ENCODE results near the gene EDN2. TPM values are rescaled to one million over a fixed set of nuclear protein-coding genes. Genes with fewer than 3 reads are reported as not detected.
A peak's percentile ranks its signal among the peaks of the same experiment; 100 is the strongest.

The EDN2 gene
- polyA plus RNA-seq, 3 donors: 1.9 to 3.1 (median 2.8) TPM

- no peak for DNase-seq
Measured at GRCh38 chr1:41500781-41501518, 16.5 kb upstream of the EDN2 start.

GRCh38 chr1:41500378-41500777 is 15.9 kb upstream of the EDN2 start:
- no peak for DNase-seq

DNA sequence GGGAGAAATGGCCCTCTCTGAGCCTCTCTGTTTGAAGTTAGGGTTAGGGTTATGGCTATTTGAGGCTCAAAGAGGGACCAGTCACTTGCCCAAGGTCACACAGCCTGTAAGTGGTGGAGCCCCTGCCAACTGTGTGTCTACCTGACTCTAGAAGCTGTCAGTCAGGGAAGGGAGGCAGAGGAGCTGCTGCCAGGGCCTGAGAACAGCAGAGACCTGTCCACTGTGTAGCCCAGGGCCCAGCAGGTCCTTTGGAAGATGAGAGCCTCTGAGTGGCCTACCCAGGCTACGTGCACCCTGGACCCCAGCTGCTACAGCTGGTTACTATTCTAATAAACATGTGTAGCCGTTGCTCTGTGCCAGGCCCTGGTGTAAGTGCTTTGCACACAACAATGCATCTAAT is 15.1 kb upstream of the EDN2 start:
- DNase-seq: no peak

- no peak for DNase-seq
Measured at GRCh38 chr1:41498804-41499203, 14.3 kb upstream of the EDN2 start.

DNA sequence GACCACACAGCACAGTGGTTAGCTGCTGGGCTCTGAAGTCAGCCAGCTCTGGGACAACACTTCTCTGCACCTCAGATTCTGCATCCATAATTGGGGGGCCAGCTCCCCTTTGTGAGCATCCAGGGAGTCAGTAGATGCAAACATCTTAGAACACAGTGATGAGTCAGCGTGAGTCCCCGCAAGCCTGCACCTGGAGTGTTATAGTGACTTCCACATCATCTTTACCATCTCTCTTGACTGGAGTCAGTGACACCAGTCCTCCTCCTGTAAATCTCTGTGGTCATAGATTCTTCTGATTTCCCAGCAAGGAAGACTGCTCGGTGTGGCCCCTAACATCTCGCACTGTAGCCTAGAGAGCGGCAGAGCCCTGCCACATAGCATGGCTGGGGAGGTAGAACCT is 13.9 kb upstream of the EDN2 start:
- no peak for DNase-seq

DNA sequence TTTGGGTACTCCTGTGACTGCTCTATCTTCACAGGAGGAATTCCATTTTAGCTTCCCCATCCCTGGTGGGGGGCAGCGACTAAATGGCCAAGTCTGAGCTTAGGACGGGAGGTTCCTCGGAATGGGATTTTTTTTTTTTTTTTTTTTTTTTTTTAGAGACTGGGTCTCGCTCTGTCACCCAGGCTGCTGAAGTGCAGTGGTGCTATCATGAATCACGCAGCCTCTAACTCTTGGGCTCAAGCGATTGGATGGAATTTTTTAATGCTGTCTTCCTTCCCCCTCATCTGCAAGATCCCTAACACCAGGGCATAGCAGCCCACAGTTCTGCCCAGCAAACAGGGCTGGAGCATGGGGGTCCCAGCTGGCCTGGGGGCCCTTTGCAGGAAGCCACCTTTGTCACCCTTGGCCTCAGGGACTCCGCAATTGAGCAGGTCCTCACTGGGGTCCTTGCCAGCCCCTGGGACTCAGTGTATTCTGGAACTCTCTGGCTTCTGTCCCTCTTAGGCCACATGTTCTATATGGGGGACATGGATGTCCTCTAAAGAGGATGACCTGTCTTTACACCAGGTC is 13.1 kb upstream of the EDN2 start:
- no peak for DNase-seq

DNA sequence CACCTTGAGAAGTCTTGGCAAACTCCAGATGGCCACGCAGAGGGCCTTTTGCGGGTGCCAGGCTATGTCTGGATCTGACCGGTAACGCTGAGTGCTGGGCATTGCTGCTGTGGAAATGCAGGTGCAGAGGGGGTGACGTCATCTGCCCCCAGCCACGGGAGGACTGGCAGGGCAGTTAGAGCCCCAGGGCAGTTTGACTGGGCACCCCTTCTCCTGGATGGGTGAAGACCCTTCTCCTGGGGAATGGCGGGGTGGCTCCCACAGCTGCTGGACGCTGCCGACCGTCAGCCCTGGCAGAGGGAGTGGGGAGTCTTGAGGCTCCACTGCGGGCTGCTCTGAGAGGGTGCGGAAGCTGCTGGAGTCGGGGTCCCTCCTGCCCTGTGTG is 12.6 kb upstream of the EDN2 start:
- DNase-seq: no peak

GRCh38 chr1:41496080-41497055 is 11.9 kb upstream of the EDN2 start:
- DNase-seq: peak; percentile 86

- DNase-seq: no peak
Measured at GRCh38 chr1:41495210-41495948, 10.9 kb upstream of the EDN2 start.

DNA sequence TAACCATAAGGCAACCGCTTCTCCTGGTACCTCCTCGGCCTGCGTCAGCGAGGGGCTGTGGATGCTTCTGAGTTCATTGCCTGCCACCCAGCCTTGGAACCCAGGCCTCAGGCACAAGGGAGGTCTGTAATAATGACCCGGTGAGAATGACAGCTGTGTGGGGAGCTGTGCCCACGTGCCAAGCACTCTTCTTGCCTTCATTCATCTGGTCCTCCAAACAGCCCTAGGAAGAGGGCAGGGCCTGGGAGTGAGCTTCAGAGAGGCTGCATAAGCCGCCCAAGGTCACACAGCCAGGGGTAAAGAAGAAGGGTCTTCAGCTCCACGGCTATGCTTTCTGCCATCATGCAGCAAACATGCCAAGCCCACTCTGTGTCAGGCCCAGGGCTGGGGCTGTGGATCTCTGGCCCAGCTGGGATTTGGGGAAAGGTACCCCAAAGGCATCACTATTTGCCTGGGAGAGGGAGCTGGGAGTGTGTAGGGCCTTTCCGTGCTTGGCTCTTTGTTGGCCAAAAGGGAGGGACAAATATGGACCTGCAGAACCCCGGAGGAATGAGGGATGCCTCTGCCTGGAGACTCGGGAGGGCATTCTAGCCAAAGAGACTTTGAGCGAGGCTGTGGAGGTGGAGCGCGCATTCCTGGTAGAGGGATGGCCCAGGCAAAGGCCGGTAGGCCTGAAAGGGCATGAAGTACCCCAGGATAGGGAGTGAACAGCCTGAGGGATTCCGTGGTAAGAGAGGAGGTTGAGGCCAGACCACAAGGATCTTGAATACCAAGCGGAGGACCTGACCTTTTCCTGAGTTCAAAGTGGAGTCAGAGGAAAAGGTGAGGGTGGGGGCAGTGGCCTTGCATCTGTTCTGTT is 10.1 kb upstream of the EDN2 start:
- no peak for DNase-seq

DNA sequence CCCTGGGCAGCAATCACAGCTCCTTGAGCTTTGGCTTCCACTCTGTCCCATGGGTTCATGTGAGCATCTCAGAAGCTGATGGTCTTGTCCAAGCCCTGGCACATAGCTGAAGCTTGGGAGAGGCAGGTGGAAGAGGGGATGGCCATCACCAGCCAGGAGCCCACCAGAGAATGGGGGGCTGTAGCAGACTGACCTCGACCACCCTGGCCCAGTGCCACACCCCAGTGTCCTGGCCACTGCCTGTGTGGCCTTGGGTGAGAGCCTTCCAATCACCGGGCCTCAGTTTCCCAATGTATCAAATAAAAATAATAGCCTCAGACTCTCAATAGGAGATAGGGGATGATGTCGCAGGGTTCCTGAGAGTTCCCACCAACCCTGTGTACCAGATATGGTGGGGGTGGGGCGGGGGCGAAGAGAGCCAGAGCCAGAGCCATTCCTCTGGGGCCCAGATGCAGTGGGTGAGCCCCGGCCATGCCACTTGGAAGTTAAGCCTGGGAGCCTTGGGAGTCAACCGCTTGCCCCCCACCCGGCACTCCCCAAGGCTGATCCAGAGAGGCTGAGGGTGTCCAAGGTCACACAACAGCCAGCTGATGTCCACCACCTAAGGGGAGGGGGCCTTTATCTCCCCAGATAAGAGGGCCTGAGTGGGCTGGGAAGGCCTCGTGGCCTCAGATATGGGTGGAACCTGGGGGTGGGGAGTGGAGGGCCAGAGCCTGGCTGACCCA is 9.3 kb upstream of the EDN2 start:
- DNase-seq: no peak

DNA sequence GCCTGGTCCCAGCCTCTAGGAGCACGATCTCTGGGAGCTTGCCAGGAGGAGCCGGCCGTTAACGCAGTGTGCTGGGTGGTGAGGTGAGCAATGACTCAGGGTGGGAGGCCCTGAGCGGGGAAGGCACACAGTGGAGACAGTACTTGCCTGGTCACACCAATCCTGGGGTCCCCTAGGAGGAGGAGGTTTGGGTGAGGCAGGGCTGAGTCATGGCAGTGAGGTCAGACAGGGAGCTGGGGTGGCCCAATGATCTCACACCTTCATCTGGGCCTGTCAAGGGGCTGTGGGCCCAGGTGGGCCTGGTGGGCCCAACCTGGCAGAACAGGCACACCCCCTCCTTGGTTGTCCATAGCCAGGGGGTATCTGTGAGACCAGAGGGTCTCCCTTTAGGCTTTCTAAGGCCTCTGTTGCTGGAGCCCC is 8.6 kb upstream of the EDN2 start:
- DNase-seq: no peak

- DNase-seq: no peak
Measured at GRCh38 chr1:41492341-41492848, 7.9 kb upstream of the EDN2 start.

- DNase-seq: no peak
Measured at GRCh38 chr1:41490911-41491310, 6.4 kb upstream of the EDN2 start.

GRCh38 chr1:41489561-41489960 is 5.1 kb upstream of the EDN2 start:
- DNase-seq: no peak

DNA sequence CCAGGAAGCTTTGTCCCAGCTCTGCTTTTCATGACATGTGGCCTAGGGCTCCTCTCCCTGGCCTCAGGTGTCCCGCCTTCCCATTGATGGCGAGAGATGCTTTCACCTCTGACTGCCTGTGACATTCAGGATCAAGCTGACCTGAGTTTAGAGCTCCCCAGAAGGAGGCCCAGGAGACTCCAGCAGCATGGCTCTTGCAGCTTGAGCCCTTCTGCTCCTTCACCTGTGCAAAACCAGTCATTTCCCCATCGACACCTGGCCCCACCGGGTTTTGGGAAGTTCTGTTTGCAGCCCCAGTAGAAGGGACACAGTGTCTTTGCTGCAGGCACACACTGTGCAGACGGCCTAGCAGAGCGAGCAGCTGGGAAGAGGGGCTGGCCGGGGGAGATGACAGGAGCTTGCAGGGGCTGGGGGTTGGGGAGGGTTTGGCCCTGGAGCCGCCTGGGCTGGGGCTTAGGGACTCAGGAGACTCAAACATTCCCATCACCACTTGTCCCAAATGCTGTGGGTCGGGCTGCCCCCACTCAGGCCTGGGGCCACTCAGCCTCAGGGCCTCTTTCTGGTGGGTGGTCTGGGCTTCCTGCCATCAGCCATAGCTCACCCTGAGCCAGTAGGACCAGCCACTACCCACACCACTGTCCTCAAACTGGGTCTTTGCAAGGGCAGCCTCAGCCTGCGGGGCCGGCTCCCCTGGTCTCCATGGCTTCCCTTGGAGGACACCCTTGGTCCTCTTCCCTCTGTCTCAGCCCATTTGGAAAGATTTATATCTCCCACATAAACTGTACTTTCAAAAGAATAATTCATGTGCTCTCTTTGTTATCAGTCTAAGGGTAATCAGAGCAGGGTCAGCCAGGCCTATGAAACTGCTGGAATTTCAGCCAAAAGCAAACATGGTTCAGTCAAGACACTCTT is 3.8 kb upstream of the EDN2 start:
- no peak for DNase-seq

DNA sequence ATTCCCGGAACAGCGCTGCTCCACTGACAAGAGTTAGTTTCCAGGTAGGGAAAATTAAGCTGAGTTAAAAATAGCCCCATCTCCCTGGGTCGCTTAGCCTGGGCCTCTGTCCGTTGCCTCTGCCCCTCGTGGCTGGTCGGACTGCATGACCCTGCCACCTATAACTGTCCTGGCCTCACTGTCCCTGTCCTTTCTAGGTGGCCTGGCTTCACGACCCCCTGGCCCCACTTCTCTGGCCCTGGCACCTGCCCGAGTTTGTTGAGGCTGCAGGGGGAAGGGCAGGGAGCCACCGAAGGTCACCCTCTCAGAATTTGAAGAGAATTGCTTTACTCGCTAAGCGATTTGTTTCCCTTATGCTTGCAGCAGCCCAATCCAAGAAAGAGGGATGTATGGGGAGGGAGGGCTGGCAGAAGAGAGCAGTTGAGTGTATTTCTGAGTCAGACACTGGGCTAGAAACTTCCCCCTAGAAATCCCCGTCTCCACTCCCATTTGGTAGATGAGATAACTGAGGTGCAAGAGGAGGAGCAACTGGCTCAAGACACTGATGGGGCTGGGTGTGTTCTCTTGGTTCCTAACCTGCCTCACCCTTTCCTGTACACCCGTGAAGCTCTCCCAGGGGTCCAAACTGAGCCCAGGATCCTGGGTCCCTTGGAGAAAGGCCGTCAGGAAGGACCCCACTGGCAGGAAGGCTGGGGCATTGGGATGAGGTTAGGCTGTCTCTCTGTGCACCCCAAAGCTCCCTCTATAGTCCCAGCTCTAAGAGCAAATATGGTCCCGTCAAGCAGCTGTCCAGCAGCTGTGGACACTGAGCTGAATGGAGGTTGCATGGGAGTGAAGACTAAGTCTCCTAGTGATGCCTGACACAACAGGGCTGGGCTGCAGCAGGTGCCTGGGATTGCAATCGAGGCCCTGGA is 2.9 kb upstream of the EDN2 start:
- DNase-seq: no peak

Measured in renal pelvis (tissue), 4 donors.